Measurements from ENCODE around the gene FBXL13. TPM values are rescaled to one million over a fixed set of nuclear protein-coding genes. Genes with fewer than 3 reads are reported as not detected.

FBXL13 gene
- total RNA-seq, 4 donors from 2014 or later = 0.52 to 1.7 (median 1.1) TPM

- WGBS = 38% methylated on average over 6 of the region's 6 CpGs
- TF ChIP-seq POLR2AphosphoS5 (IDR thresholded peaks at IDR 0.05) = no peak
- TF ChIP-seq EP300 (IDR thresholded peaks at IDR 0.05) = no peak
- TF ChIP-seq, protein P1, sequence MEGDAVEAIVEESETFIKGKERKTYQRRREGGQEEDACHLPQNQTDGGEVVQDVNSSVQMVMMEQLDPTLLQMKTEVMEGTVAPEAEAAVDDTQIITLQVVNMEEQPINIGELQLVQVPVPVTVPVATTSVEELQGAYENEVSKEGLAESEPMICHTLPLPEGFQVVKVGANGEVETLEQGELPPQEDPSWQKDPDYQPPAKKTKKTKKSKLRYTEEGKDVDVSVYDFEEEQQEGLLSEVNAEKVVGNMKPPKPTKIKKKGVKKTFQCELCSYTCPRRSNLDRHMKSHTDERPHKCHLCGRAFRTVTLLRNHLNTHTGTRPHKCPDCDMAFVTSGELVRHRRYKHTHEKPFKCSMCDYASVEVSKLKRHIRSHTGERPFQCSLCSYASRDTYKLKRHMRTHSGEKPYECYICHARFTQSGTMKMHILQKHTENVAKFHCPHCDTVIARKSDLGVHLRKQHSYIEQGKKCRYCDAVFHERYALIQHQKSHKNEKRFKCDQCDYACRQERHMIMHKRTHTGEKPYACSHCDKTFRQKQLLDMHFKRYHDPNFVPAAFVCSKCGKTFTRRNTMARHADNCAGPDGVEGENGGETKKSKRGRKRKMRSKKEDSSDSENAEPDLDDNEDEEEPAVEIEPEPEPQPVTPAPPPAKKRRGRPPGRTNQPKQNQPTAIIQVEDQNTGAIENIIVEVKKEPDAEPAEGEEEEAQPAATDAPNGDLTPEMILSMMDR (IDR thresholded peaks at IDR 0.05) = no peak
- TF ChIP-seq POLR2A (IDR thresholded peaks at IDR 0.05; ENCODE audit: low read depth) = no peak
Measured at GRCh38 chr7:102823390-102824119, 251.0 kb downstream of the FBXL13 start.

DNA sequence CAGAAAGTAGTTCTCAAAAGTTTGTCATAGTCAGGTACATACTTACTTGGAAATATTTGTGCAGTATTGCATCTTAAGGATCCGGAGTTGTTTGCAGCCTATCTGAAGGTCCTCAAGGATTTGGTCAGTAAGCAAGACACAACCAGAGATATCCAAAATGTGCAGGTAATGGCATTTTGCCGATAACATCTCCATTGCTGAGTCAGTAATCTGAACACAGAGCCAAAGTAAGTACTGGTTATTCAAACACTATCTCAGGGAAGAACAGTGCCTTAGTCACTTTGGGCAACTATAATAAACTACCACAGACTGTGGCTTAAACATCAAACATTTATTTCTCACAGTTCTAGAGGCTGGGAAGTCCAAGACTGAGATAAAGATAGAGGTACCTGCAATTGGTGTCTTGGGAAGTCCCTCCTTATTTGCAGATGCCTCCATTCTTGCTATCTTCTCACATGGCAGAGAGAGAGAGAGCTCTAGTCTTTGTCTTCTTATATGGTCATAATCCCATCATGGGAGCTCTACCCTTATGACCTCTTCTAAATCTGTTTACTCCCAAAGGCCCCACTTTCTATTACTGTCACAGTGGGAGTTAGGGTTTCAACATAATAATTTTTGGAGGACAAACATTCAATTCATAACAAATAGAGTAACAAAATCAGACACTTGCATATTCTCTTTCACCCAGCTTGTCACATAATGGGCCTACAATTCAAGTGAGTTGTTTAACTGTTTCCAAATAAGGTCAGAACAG is 252.4 kb downstream of the FBXL13 start:
- Histone ChIP-seq H3K4me1 (peaks cover 0 to 9% (median 4%) of the 10 kb centered on the region in 4 donors), H3K27me3 (no peaks in the 10 kb centered on the region), H3K27ac (replicated peaks in 1 of 4) (no peak overlapping the region), H3K4me3 (no peak overlapping the region), H3K9me3 (no peaks in the 10 kb centered on the region), H3K36me3 (peaks cover 0 to 17% (median 4%) of the 10 kb centered on the region in 4 donors)
- 100% methylated on average over 2 of the region's 2 CpGs for WGBS
- no peak for DNase-seq (ENCODE audit: extremely low spot score)
- TF ChIP-seq EP300 (IDR thresholded peaks at IDR 0.05) = no peak
- TF ChIP-seq, protein P1 (IDR thresholded peaks at IDR 0.05) = no peak
- no peak for TF ChIP-seq POLR2AphosphoS5 (IDR thresholded peaks at IDR 0.05)
- no peak for TF ChIP-seq POLR2A (IDR thresholded peaks at IDR 0.05; ENCODE audit: low read depth)
- intact Hi-C loops (cut with DNase I) = no loop called here

More at GRCh38 chr7:102823390-102824119, 251.0 kb downstream of the FBXL13 start:
- no peak for DNase-seq (ENCODE audit: extremely low spot score)
- H3K27ac ChIP-seq (replicated peaks in 1 of 4) = no peak overlapping the region
- H3K4me1 ChIP-seq = peaks cover 0 to 9% (median 4%) of the 10 kb centered on the region in 4 donors
- intact Hi-C loops (cut with DNase I) = no loop called here
- no peaks in the 10 kb centered on the region for H3K9me3 ChIP-seq
- H3K27me3 ChIP-seq = no peaks in the 10 kb centered on the region
- peaks cover 0 to 25% (median 5%) of the 10 kb centered on the region in 4 donors for H3K36me3 ChIP-seq
- H3K4me3 ChIP-seq = no peak overlapping the region

DNA sequence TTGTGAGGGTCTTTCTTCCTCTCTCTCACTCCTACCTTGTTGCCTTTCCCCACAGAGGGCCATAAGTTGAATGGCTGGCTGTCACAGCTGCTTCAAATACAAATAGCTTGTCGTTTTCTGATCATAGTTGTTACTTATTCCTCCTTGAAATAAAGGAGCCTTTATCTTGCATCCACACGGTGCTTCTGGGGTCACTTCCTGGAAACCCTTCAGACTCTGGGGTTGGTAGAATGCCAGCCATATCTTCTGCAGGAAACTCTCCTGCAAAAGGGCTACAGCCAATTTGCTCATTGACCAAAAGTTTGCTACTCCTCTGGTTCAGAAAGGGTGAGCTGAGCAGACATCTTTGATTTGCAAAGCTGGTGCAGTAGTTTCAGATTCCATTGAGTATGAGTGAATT is 255.4 kb downstream of the FBXL13 start:
- no peak for TF ChIP-seq EP300 (IDR thresholded peaks at IDR 0.05)
- TF ChIP-seq, protein P1 (IDR thresholded peaks at IDR 0.05) = no peak
- TF ChIP-seq POLR2AphosphoS5 (IDR thresholded peaks at IDR 0.05) = no peak
- no peak for TF ChIP-seq POLR2A (IDR thresholded peaks at IDR 0.05; ENCODE audit: low read depth)
- Histone ChIP-seq H3K27ac (replicated peaks in 1 of 4) (no peak overlapping the region), H3K27me3 (no peaks in the 10 kb centered on the region), H3K4me1 (peaks cover 0 to 9% (median 4%) of the 10 kb centered on the region in 4 donors), H3K36me3 (peaks cover 0 to 13% (median 2%) of the 10 kb centered on the region in 4 donors), H3K4me3 (no peak overlapping the region), H3K9me3 (no peaks in the 10 kb centered on the region)
- intact Hi-C loops (cut with DNase I) = no loop called here
- WGBS = 45% methylated on average over 2 of the region's 2 CpGs
- no peak for DNase-seq (ENCODE audit: extremely low spot score)

GRCh38 chr7:102817616-102818573 is 256.7 kb downstream of the FBXL13 start:
- Histone ChIP-seq H3K4me1 (peaks cover 0 to 1% (median 0%) of the 10 kb centered on the region in 4 donors), H3K4me3 (no peak overlapping the region), H3K36me3 (peaks cover 0 to 13% (median 2%) of the 10 kb centered on the region in 4 donors), H3K27me3 (no peaks in the 10 kb centered on the region), H3K9me3 (no peaks in the 10 kb centered on the region), H3K27ac (replicated peaks in 1 of 4) (no peak overlapping the region)
- WGBS = 77% methylated on average over 4 of the region's 4 CpGs
- DNase-seq (ENCODE audit: extremely low spot score) = no peak
- intact Hi-C loops (cut with DNase I) = no loop called here
- TF ChIP-seq POLR2A (IDR thresholded peaks at IDR 0.05; ENCODE audit: low read depth) (no peak), POLR2AphosphoS5 (IDR thresholded peaks at IDR 0.05) (no peak), EP300 (IDR thresholded peaks at IDR 0.05) (no peak)
- TF ChIP-seq, protein P1 (IDR thresholded peaks at IDR 0.05) = no peak
